Measurements from ENCODE around the gene GPC3. TPM values are rescaled to one million over a fixed set of nuclear protein-coding genes. Genes with fewer than 3 reads are reported as not detected.

The GPC3 gene
- total RNA-seq, 3 donors from 2014 or later (not counting 1 experiment from before 2014, with no cell fraction given): not detected

- DNase-seq (no peak), ATAC-seq (no peak)
- H3K36me3 ChIP-seq (ENCODE audit: control insufficient read depth, insufficient read depth, low read length): no peaks in the 10 kb centered on the region
- H3K4me3 Mint-ChIP-seq: no peak overlapping the region
- no peak for TF ChIP-seq CTCF (IDR thresholded peaks at IDR 0.05)
- no peaks in the 10 kb centered on the region for H3K36me3 Mint-ChIP-seq
- H3K4me1 Mint-ChIP-seq: no peaks in the 10 kb centered on the region
- no peak overlapping the region for H3K27ac ChIP-seq (ENCODE audit: low read length)
- peaks cover 5 to 16% of the 10 kb centered on the region in 2 donors for H3K27me3 Mint-ChIP-seq (ENCODE audit: low read depth in 2 of 2)
- no peak overlapping the region for H3K27ac Mint-ChIP-seq
- no peaks in the 10 kb centered on the region for H3K27me3 ChIP-seq (ENCODE audit: control insufficient read depth, insufficient read depth, low read length)
- H3K9me3 ChIP-seq (ENCODE audit: control insufficient read depth, insufficient read depth, low read length): no peaks in the 10 kb centered on the region
- H3K9me3 Mint-ChIP-seq: no peaks in the 10 kb centered on the region
- H3K4me3 ChIP-seq (ENCODE audit: low read length): no peak overlapping the region
- intact Hi-C loops (cut with micrococcal nuclease): no loop called here
- H3K4me1 ChIP-seq (ENCODE audit: control insufficient read depth, insufficient read depth, low read length): no peaks in the 10 kb centered on the region
Observed at GRCh38 chrX:133849676-133850075, 135.7 kb downstream of the GPC3 start.

DNA sequence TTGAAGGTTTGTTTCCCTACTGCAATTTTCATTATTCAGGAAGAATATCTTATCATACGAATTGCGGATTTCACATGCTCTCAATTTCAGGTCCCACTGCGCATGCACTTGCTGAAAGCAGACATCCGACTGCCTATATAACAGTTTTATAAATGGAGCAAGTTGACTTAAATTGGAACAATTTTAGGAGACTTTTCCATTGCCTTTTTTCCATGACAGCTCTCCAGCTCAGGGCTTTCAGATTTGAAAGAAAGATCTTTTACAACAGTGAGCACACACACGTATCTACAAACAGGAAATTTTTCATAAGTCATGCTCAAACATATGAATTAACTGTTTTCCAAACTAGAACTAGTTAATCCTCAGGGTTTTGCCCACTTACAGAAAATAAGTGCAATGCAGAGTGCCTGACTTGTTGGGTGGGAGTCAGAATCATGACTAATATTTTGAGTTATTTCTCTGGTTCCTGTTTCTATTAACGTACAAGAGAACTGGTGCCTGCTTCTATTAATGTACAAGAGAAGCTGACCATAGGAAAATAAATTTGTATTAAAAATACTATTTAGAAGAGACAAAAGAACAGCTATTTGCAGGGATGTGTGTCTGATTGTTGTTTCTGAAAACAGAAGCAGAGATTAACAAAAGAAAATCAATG, 137.9 kb downstream of the GPC3 start:
- no peak overlapping the region for H3K4me3 Mint-ChIP-seq
- H3K27me3 ChIP-seq (ENCODE audit: control insufficient read depth, insufficient read depth, low read length): no peaks in the 10 kb centered on the region
- DNase-seq: no peak
- no peak for TF ChIP-seq CTCF (IDR thresholded peaks at IDR 0.05)
- H3K9me3 ChIP-seq (ENCODE audit: control insufficient read depth, insufficient read depth, low read length): no peaks in the 10 kb centered on the region
- H3K27ac Mint-ChIP-seq: no peak overlapping the region
- H3K4me3 ChIP-seq (ENCODE audit: low read length): no peak overlapping the region
- peaks cover 0 to 16% of the 10 kb centered on the region in 2 donors for H3K27me3 Mint-ChIP-seq (ENCODE audit: low read depth in 2 of 2)
- no peaks in the 10 kb centered on the region for H3K36me3 Mint-ChIP-seq
- no peaks in the 10 kb centered on the region for H3K4me1 ChIP-seq (ENCODE audit: control insufficient read depth, insufficient read depth, low read length)
- ATAC-seq: no peak
- intact Hi-C loops (cut with micrococcal nuclease): no loop called here
- H3K27ac ChIP-seq (ENCODE audit: low read length): no peak overlapping the region
- no peaks in the 10 kb centered on the region for H3K4me1 Mint-ChIP-seq
- H3K36me3 ChIP-seq (ENCODE audit: control insufficient read depth, insufficient read depth, low read length): no peaks in the 10 kb centered on the region
- no peaks in the 10 kb centered on the region for H3K9me3 Mint-ChIP-seq
- WGBS (ENCODE audit: insufficient coverage): 93% methylated on average over 2 of the region's 6 CpGs

GRCh38 chrX:133846311-133846710, 139.1 kb downstream of the GPC3 start:
- Histone ChIP-seq H3K4me3 (ENCODE audit: low read length) (no peak overlapping the region), H3K36me3 (ENCODE audit: control insufficient read depth, insufficient read depth, low read length) (no peaks in the 10 kb centered on the region), H3K9me3 (ENCODE audit: control insufficient read depth, insufficient read depth, low read length) (no peaks in the 10 kb centered on the region), H3K27ac (ENCODE audit: low read length) (no peak overlapping the region), H3K4me1 (ENCODE audit: control insufficient read depth, insufficient read depth, low read length) (no peaks in the 10 kb centered on the region), H3K27me3 (ENCODE audit: control insufficient read depth, insufficient read depth, low read length) (no peaks in the 10 kb centered on the region)
- intact Hi-C loops (cut with micrococcal nuclease): no loop called here
- Mint-ChIP-seq H3K36me3 (no peaks in the 10 kb centered on the region), H3K27me3 (ENCODE audit: low read depth in 2 of 2) (peaks cover 0 to 16% of the 10 kb centered on the region in 2 donors), H3K27ac (no peak overlapping the region), H3K4me1 (no peaks in the 10 kb centered on the region), H3K9me3 (no peaks in the 10 kb centered on the region), H3K4me3 (no peak overlapping the region)
- ATAC-seq (no peak), DNase-seq (no peak)
- no peak for TF ChIP-seq CTCF (IDR thresholded peaks at IDR 0.05)
- 0% methylated on average over 1 of the region's 2 CpGs for WGBS (ENCODE audit: insufficient coverage)

DNA sequence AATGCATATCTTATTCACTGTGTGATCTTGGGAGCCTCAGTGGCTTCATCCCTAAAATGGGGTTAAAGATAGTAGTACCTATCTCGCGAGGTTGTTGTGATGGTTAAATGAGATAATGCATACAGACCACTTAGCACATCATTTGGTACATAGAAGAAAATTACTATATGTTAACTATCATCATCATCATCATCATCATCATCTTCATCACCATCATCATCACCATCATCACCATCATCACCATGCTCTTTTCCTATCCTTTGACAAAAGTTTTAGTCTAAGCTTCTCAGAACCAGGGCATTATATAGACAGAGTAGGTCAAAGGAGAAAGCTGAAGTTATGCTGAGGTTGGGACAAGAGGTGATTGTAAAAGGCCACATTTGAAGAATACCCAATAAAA, 145.0 kb downstream of the GPC3 start:
- no peak overlapping the region for H3K27ac ChIP-seq (ENCODE audit: low read length)
- H3K9me3 Mint-ChIP-seq: no peaks in the 10 kb centered on the region
- DNase-seq (no peak), ATAC-seq (no peak)
- no peaks in the 10 kb centered on the region for H3K27me3 Mint-ChIP-seq (ENCODE audit: low read depth in 2 of 2)
- no peaks in the 10 kb centered on the region for H3K36me3 ChIP-seq (ENCODE audit: control insufficient read depth, insufficient read depth, low read length)
- no peak for TF ChIP-seq CTCF (IDR thresholded peaks at IDR 0.05)
- no peak overlapping the region for H3K27ac Mint-ChIP-seq
- intact Hi-C loops (cut with micrococcal nuclease): no loop called here
- no peaks in the 10 kb centered on the region for H3K27me3 ChIP-seq (ENCODE audit: control insufficient read depth, insufficient read depth, low read length)
- no peaks in the 10 kb centered on the region for H3K9me3 ChIP-seq (ENCODE audit: control insufficient read depth, insufficient read depth, low read length)
- H3K4me3 Mint-ChIP-seq: no peak overlapping the region
- no peaks in the 10 kb centered on the region for H3K4me1 Mint-ChIP-seq
- no peak overlapping the region for H3K4me3 ChIP-seq (ENCODE audit: low read length)
- no peaks in the 10 kb centered on the region for H3K36me3 Mint-ChIP-seq
- no peaks in the 10 kb centered on the region for H3K4me1 ChIP-seq (ENCODE audit: control insufficient read depth, insufficient read depth, low read length)
- WGBS (ENCODE audit: insufficient coverage): no CpG with 5 or more reads among the region's 2 CpGs

All from natural killer cell (primary cell).